Measurements from ENCODE around the gene EXD3.

EXD3 gene

GRCh38 chr9:137371521-137371941 lies 51.4 kb downstream of the EXD3 start:
- TF ChIP-seq NFIC (IDR thresholded peaks at IDR 0.05) = no peak

DNA sequence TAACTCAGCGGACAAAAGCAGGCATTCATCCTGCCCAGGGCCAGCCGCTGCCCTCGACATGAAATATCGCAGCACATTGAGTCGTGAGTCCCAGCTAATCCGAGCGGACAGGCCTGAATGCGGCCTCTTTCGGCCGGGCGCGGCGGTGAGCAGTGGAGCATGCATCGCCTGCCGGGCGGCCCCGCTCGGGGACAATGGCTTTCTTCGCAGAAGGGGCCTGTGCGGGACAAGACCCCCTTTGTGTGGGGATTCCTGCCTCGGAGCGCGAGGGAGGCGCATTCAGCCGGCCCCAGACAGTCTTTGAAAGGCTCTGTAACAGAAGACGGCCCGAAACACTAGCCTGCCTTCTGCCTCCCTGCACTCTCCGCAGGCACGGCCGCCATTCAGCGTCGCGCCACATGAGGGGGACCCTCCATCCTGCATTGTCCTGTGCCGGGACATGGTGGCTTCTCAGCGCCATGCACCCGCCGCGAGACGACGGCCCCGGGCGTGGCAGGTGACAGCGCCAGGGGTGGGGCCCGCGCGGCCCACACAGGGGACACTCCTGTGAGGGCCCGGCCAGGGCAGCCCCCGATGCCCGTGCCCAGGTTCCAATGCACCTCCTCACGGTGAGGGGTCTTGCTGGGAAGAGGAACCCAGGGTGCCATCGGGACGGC lies 52.0 kb downstream of the EXD3 start:
- TF ChIP-seq TCF12 (IDR thresholded peaks at IDR 0.05; ENCODE audit: low read depth) (0 out of 2 replicates have a peak, but pooled peaks have one; percentile 20), CREB1 (IDR thresholded peaks at IDR 0.05; ENCODE audit: low read depth) (no peak), ZBTB7A (IDR thresholded peaks at IDR 0.05; ENCODE audit: low read depth) (peak; percentile 57; the same call in 1 of the 2 replicates), MAX (IDR thresholded peaks at IDR 0.05) (0 out of 2 replicates have a peak, but pooled peaks have one; percentile 28)

DNA sequence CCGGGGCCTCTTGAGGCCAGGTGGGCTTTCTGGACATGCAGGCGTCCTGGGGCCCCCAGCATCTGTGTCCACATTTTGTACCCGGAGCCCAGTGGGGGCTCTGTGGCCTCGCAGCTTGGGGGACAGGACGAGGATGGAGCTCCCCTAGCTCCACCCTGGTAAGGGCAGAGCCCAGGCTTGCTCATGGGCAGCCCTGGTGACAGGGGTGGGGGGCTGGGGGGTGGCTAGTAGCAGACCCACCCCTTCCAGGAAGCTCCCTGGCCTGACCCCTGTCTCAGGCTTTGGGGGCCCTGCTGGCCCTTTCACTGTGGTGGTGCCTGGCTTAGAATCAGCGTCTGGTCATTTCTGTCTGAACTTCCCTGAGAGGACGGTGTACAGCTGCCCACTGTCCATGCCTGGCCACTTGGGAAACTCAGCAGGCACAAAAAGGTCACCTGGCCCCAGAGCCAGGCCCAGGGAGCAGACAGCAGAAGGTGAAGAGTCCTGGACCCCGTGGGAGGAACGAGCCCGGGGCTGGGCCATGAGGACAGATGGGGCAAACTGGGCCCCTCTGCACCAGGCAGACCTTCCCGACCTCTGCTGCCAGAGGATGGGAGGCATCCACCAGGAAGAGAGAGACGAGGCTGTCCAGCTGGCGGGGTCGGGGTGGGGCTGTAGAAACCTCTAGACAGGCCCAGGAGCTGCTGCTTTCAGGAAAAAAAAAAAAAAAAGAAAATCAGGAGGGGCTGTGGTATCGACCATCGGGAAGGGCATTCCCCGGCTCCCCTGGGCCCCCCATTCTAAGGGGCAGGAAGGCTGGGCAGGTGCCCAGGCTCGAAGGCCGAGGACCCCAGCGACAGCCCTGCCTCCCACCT lies 52.8 kb downstream of the EXD3 start:
- TF ChIP-seq ZBTB7A (IDR thresholded peaks at IDR 0.05; ENCODE audit: low read depth) (no peak), EGR1 (IDR thresholded peaks at IDR 0.05) (no peak), FOXM1 (IDR thresholded peaks at IDR 0.05; ENCODE audit: borderline replicate concordance, low read depth) (no peak), EP300 (IDR thresholded peaks at IDR 0.05; ENCODE audit: borderline replicate concordance) (no peak), TEAD4 (IDR thresholded peaks at IDR 0.05) (no peak), RAD21 (IDR thresholded peaks at IDR 0.05; ENCODE audit: low read depth) (no peak), TAF1 (IDR thresholded peaks at IDR 0.05; ENCODE audit: low read depth) (no peak), YY1 (IDR thresholded peaks at IDR 0.05; ENCODE audit: low read depth) (no peak), NFIC (IDR thresholded peaks at IDR 0.05) (no peak), CEBPB (IDR thresholded peaks at IDR 0.05) (no peak), CREB1 (IDR thresholded peaks at IDR 0.05; ENCODE audit: low read depth) (no peak)
- TF ChIP-seq, protein P1, sequence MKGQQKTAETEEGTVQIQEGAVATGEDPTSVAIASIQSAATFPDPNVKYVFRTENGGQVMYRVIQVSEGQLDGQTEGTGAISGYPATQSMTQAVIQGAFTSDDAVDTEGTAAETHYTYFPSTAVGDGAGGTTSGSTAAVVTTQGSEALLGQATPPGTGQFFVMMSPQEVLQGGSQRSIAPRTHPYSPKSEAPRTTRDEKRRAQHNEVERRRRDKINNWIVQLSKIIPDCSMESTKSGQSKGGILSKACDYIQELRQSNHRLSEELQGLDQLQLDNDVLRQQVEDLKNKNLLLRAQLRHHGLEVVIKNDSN (IDR thresholded peaks at IDR 0.05) = no peak

DNA sequence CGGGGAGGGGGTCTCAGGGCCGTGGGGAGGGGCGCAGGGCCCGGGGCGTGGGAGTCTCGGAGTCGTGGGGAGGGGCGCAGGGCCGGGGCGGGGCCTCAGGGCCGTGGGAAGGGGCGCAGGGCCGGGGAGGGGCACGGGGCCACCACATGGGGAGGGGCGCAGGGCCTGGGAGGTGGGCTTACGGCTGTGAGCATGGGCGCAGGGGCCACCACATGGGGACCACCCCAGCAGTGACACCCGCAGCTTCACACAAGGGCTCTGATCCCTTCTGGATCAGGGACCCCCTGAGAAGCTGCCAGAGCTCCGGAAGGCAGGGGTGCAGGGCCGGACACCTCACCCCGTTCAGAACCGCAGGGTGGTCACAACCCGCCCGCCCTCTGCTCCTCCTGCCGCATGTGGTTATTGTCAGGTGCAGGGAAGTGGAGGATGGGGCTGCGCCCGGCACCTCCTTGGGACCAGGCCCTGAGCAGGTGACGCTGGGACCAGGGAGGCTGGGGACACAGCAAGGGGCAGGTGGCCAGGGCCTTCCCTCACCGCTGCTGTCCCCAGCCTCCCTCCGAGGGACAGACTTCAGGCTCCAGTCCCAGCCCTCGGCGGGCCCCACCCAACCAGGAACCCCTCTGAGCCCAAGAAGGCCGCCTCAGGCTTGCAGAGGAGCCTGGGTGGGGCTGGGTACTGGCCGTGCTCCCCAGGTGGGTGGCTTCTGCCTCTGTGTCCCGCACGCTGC lies 53.7 kb downstream of the EXD3 start:
- TF ChIP-seq TAF1 (IDR thresholded peaks at IDR 0.05; ENCODE audit: low read depth) (no peak), TCF12 (IDR thresholded peaks at IDR 0.05; ENCODE audit: low read depth) (no peak), TEAD4 (IDR thresholded peaks at IDR 0.05) (no peak), CEBPB (IDR thresholded peaks at IDR 0.05) (no peak), MAX (IDR thresholded peaks at IDR 0.05) (no peak), ZBTB7A (IDR thresholded peaks at IDR 0.05; ENCODE audit: low read depth) (no peak), REST (IDR thresholded peaks at IDR 0.05; ENCODE audit: low read depth) (no peak), EGR1 (IDR thresholded peaks at IDR 0.05) (no peak), RAD21 (IDR thresholded peaks at IDR 0.05; ENCODE audit: low read depth) (no peak), NFIC (IDR thresholded peaks at IDR 0.05) (no peak), CREB1 (IDR thresholded peaks at IDR 0.05; ENCODE audit: low read depth) (no peak), EP300 (IDR thresholded peaks at IDR 0.05; ENCODE audit: borderline replicate concordance) (no peak), FOXM1 (IDR thresholded peaks at IDR 0.05; ENCODE audit: borderline replicate concordance, low read depth) (no peak), YY1 (IDR thresholded peaks at IDR 0.05; ENCODE audit: low read depth) (no peak)
- TF ChIP-seq, protein P1 (IDR thresholded peaks at IDR 0.05) = no peak

- TF ChIP-seq MAX (IDR thresholded peaks at IDR 0.05) (no peak), TCF12 (IDR thresholded peaks at IDR 0.05; ENCODE audit: low read depth) (no peak), YY1 (IDR thresholded peaks at IDR 0.05; ENCODE audit: low read depth) (no peak), TEAD4 (IDR thresholded peaks at IDR 0.05) (no peak), FOXM1 (IDR thresholded peaks at IDR 0.05; ENCODE audit: borderline replicate concordance, low read depth) (no peak), ZBTB7A (IDR thresholded peaks at IDR 0.05; ENCODE audit: low read depth) (no peak), REST (IDR thresholded peaks at IDR 0.05; ENCODE audit: low read depth) (no peak), CREB1 (IDR thresholded peaks at IDR 0.05; ENCODE audit: low read depth) (no peak), EGR1 (IDR thresholded peaks at IDR 0.05) (no peak), CEBPB (IDR thresholded peaks at IDR 0.05) (no peak), RAD21 (IDR thresholded peaks at IDR 0.05; ENCODE audit: low read depth) (no peak), NFIC (IDR thresholded peaks at IDR 0.05) (no peak), TAF1 (IDR thresholded peaks at IDR 0.05; ENCODE audit: low read depth) (no peak)
- TF ChIP-seq, protein P1 (IDR thresholded peaks at IDR 0.05) = no peak
Observed at GRCh38 chr9:137368431-137369035, 54.4 kb downstream of the EXD3 start.

All from Ishikawa (cell line).